GM18868 (cell line): ENCODE data around the gene GLRA2.
A peak's percentile ranks its signal among the peaks of the same experiment; 100 is the strongest.
"Not testable (repeated sequence)": the region's sequence is repeated elsewhere in the genome, so short reads cannot be mapped to it uniquely, and the experiment has no call there.

Source experiments
- ATAC-seq: cut with Tn5 transposase; IDR thresholded peaks from one replicate; pipeline ENCODE4 v1.9.1; 2021; ENCODE audit warnings: mild to moderate bottlenecking, moderate library complexity; ENCODE audit not compliant: unreplicated experiment

The GLRA2 gene

DNA sequence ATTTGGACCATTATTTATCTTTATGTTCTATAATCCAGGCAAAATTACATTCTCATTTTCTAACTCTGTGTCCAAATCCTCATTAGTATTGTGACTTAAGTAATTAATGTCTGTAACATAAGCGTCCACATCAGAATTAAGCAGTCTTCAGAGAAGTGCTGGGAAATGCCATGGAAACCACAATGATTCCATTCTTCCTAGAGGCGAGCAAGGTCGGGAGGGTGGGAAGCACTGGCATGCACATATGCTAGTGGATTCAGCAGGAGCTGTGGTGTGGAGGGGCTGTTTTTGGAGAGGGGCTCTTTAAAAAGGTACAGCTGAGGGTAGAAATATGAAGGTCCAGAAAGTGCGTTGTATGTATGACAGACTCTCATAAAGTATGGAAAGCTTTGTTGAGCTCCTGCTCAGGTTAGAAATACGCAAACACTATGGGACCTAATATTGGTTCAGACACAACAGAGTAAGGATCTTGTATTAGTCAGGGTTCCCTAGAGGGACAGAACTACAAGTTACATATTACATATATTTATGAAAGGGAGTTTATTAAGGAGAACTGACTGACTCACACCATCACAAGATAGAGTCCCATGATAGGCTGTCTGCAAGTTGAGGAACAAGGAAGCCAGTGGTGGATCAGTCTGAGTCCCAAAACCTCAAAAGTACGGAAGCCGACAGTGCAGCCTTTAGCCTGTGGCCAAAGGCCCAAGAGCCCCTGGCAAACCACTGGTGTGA is 61.5 kb downstream of the GLRA2 start:
- ATAC-seq = no peak

DNA sequence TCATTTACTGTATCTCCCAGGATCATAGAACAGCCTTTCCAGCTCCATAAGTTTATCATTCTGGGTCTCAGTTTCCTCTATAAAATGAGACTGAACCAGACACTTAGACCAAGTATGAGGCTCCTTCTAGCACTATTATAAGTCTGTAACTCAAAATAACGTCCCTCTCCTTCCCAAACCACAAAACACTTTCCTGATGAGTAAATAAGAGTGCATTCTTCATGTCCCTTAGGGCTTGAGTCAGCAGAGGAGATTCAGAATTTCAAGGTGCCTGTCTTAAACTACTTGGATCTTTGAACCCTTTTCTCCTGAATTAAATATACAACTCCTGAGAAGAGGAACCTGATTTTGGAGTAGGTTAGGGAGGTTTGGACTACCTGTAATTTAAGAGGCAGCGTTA is 62.6 kb downstream of the GLRA2 start:
- no peak for ATAC-seq

DNA sequence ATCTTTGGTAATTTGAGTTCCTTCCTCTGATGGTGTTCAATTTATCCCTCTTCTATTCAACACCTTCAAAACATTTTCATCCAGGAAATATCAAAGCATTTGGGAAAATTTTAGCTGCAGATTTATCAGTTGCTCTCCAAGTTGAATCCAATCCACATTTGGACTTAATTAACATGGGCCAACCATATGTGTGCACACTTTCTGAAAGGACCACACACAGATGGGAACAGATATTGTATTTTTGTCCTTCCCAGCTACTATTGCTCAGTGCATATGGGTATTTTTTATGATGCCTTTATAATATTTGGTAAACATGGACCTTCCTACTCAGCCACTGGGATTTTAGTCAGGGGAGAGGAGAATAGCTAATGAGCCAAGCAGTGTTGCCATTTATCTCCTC is 65.2 kb downstream of the GLRA2 start:
- ATAC-seq = no peak

DNA sequence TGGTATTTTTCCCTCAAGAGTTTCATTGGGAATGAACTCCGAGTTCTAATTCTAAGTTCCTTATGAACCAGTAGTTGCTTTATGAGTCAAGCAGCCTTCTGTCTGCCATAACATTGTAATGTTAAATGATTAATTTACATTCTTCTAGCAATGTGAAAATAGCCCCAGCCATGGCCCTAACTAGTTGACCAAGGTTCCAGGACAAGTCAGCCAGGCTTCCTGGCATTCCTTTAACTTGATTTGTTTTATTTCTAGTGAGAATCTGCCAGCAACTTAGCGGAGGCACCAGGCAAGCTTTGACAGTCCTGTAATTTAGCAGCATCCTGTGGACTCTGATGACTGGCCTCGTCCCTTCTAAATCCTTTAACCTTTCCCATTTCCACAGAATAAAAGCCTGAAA is 69.0 kb downstream of the GLRA2 start:
- ATAC-seq = no peak

DNA sequence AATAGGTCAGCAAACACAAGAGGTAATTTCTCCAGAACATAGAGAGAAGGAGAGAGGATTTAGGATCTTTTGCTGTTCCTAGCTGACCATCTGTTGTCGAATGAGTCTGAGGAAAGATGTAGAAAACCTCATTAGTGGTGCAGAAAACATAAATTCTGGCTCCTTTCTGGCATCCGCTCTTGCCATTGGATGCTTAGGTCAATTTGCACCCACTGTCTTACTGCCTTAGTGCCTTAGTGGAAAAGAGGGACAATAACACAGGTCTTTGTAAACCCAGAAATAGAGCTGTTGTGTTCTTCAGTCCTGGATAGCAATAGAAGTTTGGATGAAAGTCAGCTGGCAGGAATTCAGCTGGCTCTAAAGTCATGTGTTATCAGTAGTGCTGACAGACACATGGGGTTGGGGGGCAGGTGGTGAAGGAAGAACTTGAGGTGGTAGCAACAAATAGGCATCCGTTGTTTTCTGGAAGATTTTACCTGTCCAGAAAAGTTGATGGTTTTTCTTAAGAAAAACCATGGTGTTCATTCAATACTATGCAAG is 78.2 kb downstream of the GLRA2 start:
- no peak for ATAC-seq

DNA sequence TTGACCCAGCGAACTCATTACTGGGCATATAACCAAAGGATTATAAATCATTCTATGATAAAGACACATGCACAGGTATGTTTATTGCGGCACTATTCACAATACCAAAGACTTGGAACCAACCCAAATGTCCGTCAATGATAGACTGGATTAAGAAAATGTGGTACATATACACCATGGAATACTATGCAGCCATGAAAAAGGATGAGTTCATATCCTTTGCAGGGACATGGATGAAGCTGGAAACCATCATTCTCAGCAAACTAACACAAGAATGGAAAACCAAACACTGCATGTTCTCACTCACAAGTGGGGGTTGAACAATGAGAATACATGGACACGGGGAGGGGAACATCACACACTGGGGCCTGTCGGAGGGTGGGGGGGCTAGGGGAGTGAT is 83.1 kb downstream of the GLRA2 start:
- not testable (repeated sequence) for ATAC-seq

DNA sequence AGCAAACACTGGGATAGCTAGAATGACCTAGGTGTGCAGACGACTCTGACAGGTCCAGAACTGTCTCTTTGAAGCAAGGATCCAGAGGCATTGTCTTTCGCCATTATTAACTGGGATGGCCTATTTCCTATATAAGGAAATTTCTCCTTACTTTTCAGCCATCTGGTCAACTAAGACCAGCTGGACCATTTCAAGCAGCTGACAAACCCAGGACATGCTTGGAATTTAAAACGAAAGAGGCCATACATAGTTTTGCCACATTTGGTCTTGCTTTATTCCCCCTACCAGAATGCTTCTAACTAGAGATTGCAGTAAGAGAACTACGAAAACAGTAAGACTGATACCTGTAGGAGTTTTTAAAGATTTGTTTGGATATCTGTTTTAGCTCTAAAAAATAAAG is 87.0 kb downstream of the GLRA2 start:
- ATAC-seq = no peak

DNA sequence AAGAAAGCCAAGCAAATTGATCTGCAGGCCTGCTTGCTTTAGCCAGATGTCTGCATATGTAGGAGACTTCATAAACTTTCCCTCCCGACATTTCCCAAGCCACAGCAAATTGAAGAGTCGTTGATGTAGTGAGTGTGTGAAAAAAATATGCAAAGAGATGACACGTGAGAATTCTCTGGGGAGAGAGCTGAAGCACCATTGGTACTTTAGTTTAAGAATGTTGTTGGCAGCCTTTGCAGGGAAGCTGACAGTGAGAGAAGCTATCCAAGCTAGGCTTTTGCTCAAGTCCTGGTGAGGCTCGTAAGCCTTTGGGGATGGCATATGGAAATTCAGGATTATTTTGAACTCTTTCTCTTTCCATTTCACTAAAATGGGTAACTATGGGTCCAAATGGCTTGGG is 87.5 kb downstream of the GLRA2 start:
- ATAC-seq = no peak

DNA sequence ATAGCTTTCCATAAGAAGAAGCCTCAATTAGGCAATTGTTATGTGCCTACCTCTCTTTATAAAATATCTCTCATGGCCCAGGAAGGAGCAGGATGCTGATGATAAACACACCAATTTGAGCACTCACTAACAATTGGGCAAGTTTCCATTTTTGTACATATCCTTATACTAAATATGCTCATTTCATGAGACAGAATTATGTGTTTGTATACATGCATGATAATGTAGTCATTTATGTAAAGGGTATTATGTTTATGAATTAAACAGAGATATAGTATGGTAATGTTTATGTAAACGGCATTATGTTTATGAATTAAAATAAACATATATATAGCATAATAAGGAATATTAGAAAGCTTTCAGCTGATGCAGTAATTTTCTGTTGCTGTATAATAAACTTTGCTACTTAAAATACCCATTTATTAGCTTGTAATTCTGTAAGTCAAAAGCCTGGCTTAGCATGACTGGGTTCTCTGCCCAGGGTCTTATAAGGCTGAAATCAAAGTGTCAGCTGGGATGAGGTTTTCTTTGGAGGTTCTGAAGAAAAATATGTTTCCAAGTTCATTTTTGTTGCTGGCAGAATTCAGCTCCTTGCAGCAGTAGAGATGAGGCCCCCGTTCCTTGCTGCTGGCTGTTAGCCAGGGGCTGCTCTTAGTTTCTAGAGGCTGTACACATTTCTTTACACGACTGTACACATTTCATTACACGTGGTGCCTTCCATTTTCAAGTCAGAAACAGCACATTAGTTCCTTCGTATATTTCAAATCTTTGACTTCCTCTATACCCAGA is 89.0 kb downstream of the GLRA2 start:
- no peak for ATAC-seq

DNA sequence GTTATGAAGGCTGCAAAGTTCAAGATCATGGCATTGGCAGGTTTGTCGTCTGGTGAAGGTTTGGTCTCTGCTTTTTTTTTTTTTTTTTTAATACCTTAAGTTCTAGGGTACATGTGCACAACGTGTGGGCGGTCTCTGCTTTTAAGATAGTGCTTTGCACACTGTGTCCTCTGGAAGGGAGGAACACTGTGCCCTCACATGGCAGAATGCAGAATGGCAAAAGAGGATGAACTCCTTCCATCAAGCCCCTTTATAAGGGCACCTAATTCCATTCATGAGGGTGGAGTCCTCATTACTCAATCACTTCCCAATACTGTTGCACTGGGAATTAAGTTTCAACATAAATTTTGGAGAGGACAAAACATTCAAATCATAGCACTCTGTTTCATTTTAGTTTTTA is 101.4 kb downstream of the GLRA2 start:
- no peak for ATAC-seq

DNA sequence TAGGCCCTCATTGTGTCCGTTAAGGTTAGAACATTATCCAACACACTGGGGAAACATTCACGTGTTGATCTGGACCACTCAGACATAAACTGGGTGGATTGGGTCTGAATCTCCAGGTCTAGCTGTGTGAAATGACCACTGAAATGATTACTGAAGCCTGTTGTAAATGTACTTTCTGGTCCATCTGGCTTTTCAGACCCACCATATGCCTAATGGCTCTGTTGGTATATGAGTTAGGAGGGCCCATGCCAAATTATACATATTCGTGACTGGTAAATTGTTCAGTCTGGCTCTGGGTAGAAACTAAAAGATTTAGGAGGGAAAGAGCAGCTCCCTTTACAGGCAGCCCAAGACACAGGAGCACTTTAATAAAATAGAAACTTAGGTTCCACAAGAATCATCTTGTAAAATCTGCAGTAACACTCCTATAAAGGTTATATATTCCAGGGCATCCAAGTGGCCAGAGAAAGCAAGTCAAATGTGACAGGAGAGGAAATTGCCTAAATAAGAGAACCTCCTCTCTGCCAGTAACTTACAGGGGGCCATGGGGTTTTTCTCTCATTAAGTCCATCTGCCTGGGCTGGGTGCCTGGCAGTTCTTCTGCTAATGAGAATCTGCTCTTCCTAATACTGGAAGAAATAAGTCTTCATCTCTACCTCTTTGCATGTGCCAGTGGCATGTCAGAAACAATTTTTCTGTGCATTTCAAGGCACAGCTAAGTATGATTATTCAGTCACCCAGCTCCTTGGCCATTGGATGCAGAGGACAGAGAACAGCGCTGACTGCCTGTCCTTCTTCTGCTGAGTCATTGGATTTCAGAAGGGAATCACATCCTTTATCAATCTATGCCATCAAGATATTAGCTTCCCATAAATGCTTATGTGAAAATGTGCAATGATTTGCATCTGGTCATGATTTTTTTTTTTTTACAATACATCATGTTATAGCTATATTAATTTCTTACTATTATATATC is 112.6 kb downstream of the GLRA2 start:
- ATAC-seq = no peak

DNA sequence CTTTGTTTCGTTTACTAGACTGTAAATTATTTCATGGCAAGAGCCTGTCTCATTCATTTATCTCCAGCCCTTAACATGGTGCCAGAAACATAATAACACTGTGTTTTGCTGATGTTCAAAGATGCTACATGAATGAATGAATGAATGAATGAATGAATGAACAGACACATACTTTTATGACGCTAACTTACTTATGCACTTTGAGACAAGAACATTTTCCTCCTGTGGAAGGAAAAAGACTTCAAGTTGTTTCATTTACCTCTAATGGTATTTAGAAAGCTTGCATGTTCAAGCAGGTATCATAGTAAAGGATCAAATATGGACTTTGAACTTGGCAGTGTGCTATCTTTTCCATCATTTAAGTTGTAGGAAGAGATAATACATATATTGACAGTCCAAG is 131.6 kb downstream of the GLRA2 start:
- ATAC-seq = no peak

DNA sequence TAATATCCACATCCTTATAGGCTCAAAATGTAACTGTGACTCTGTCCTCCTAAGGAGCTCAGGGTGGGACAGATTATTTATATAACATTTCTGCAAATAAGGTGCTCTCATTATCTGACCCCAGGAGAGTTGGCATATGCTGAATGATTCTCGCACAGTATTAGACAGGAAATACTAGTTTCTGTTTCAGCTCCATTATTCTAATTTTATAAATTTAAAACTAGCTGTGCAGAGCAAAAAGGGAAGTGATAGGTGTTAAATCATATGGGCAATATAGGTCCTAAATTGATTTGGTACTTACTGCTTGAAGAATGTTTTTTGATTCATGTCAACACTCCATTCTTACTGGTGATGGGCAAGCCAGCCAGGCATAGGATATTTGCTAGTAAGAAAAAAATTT is 141.5 kb downstream of the GLRA2 start:
- ATAC-seq = peak; percentile 65

DNA sequence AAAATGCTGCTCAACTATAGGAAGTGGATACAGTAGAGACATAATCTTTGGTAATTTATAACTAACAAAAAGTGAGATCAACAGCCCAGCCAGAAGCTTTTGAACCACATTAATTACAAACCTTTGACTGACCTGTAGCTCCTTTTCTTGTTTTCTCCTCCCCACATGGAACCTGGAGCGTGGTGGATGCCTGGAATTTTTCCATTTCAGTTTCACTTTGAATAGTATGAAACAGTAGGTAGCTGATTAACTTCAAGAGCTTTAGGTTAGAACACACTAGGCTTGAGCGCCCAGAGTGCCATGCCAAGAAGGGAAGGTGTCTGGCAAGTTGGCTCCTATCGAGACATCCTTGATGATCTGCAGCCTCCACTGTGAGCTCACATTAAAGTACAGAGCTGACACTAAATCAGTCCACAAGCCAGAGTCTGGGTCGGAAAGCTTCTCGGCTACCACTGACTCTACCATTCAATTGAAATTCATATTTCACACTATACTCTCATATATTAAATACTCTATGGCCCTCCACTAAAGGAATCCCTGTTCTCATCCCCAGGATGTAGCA is 143.4 kb downstream of the GLRA2 start:
- ATAC-seq = no peak

DNA sequence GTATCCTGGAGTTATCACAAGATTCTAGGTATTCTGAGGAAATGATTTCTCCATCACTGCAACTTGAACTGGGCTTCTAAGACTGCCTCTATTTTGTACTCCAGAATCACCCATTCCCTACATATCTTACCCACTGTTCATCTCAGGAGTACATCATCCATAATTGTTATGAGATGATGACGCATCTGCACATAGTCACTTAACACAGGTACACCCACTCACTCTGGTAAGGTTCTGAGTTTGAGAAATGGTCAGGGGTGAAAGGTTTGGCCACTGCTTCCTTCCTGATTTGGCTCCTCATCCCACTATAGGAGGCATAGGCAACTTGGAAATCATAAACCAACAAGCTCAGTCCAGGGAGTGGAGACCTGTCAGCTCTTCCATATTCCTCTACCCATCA is 143.9 kb downstream of the GLRA2 start:
- ATAC-seq = no peak

DNA sequence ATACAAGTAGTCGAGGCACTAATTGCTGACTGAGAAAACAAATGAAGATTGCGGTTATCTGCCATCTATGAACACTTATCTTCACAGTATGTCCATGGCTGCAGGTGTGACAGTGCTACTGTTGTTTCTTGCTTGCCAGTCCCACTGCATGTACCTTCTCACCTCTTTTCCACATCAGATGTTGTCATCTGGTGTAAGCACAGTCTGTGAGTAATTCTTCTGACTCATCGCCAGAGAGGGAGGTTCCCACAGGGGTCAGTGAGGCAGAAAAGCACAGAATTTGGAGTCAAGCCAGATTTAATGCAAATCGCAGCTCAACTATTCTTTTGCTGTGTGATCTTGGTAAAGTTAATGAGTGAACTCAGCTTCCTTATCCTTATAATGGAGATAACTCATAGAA is 144.4 kb downstream of the GLRA2 start:
- peak; percentile 96 for ATAC-seq

DNA sequence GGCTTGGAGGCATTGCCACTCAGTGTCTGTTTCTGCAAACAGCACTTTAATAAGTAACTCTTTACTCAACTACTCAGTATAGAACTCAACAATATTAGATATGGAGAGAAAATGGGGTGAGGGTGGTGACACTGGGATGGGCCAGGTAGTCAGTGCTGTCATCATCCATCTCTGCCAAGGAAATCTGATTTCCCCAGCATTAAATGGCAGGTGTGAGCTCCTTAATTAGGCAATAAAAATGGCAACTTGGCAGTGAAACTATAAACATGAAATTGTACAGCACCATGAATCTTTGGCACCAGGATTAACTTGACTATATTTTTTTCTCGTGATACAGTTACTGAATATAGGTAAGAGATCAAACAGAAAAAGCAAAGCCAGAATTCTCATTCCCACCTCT is 146.2 kb downstream of the GLRA2 start:
- ATAC-seq = no peak

DNA sequence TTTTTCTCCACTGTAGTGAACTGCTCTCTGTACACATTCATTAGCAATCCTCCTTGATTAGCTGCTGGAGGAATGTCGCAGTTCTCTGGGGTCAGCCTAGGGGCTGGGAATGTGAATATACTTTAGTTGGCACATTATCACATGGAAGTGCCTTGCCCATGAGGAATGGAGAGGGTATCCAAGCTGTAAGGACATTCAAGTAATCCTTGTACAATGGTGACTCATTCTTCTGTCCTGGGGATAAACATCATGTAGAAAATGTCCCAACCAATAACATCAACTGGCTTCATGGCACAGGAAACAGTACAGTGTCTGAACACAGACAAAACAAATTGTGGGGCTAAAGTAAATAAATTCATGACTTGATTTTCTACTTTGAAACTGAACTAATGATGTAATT is 147.1 kb downstream of the GLRA2 start:
- no peak for ATAC-seq

DNA sequence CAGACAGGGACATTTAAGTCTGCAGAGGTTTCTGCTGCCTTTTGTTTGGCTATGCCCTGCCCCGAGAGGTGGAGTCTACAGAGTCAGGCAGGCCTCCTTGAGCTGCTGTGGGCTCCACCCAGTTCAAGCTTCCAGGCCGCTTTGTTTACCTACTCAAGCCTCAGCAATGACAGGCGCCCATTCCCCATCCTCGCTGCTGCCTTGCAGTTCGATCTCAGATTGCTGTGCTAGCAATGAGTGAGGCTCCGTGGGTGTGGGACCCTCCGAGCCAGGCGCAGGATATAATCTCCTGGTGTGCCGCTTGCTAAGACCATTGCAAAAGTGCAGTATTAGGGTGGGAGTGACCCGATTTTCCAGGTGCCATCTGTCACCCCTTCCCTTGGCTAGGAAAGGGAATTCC is 159.0 kb downstream of the GLRA2 start:
- ATAC-seq = not testable (repeated sequence)

DNA sequence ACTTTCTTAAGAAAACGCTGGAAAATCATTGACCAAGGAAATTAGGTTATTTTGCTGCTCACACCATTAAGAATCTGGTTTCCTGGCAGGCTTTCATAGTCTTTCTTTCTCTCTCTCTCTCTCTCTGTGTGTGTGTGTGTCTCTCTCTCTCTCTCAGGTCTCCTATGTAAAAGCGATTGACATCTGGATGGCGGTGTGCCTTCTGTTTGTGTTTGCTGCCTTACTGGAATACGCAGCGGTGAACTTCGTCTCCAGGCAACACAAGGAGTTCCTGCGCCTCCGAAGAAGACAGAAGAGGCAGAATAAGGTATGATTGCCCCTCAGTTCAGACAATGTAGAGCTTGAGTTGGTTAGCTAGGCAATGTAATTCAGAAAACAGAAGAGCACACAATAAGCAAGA is 161.2 kb downstream of the GLRA2 start:
- no peak for ATAC-seq

DNA sequence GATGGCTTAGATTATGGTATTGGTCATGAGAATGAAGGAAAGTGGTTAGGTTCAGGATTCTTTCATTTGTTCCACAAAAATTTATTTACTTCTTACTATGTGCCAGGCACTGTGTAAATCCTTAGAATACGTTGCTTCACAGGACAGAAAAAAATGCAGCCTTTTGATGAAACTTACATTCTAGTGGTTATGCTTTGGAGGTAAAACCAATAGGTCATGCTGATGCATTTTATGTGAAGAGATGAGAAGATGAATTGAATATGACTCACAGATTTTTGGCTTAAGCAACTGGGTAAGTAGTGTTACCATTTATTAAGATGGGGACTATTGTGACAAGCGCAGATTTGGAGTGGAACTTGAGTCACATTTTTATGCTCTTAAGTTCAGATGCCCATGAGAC is 165.3 kb downstream of the GLRA2 start:
- no peak for ATAC-seq
